GM21515 (cell line): Measurements from ENCODE around the gene ZDHHC8.

Experiments
- ATAC-seq: cut with Tn5 transposase; IDR thresholded peaks from one replicate; pipeline ENCODE4 v1.9.1; 2021; ENCODE audit not compliant: unreplicated experiment

The ZDHHC8 gene

GRCh38 chr22:20113551-20114310 is 17.9 kb upstream of the ZDHHC8 start:
- no peak for ATAC-seq

GRCh38 chr22:20114506-20115475 is 16.8 kb upstream of the ZDHHC8 start:
- no peak for ATAC-seq

GRCh38 chr22:20115691-20116375 is 15.8 kb upstream of the ZDHHC8 start, which contains the start of gene RANBP1:
Gene RANBP1 (plus strand): TSS chr22:20116104. CDS start chr22:20116185, 81 bp downstream.
- ATAC-seq: no peak

- ATAC-seq: no peak
Observed at GRCh38 chr22:20116376-20116950, 15.1 kb upstream of the ZDHHC8 start.

GRCh38 chr22:20116951-20117632 is 14.5 kb upstream of the ZDHHC8 start, which contains the start of gene TRMT2A:
Gene TRMT2A (minus strand): TSS chr22:20117226. CDS start chr22:20116906, 320 bp downstream.
- ATAC-seq: peak; percentile 70

GRCh38 chr22:20117633-20118299 is 13.8 kb upstream of the ZDHHC8 start:
- peak; percentile 20 for ATAC-seq

- no peak for ATAC-seq
Observed at GRCh38 chr22:20118300-20119020, 13.1 kb upstream of the ZDHHC8 start.

GRCh38 chr22:20121856-20122415 is 9.7 kb upstream of the ZDHHC8 start:
- ATAC-seq: no peak

GRCh38 chr22:20123366-20124082 is 8.1 kb upstream of the ZDHHC8 start:
- ATAC-seq: no peak

- ATAC-seq: no peak
Observed at GRCh38 chr22:20124083-20124787, 7.4 kb upstream of the ZDHHC8 start.

GRCh38 chr22:20125201-20126174 is 6.1 kb upstream of the ZDHHC8 start:
- ATAC-seq: no peak

- ATAC-seq: no peak
Observed at GRCh38 chr22:20126284-20127029, 5.1 kb upstream of the ZDHHC8 start.

GRCh38 chr22:20127318-20127868 is 4.2 kb upstream of the ZDHHC8 start:
- no peak for ATAC-seq

GRCh38 chr22:20127869-20128618 is 3.6 kb upstream of the ZDHHC8 start:
- ATAC-seq: no peak

- no peak for ATAC-seq
Observed at GRCh38 chr22:20128619-20128901, 3.0 kb upstream of the ZDHHC8 start.
